WTC11 (cell line): ENCODE measurements around the gene CAMKMT.

Source experiments
- CTCF ChIP-seq: fragments of 200-600 bp; IDR thresholded peaks from 2 replicates; pipeline ENCODE4 v1.8.0; 2022; ENCODE audit warnings: antibody characterized with exemption
- RELA ChIP-seq: sonication (generic); formaldehyde crosslinking; IDR thresholded peaks from 2 replicates; pipeline ENCODE4 v1.8.1; 2022; ENCODE audit warnings: missing genetic modification reagents, mild to moderate bottlenecking, borderline replicate concordance
- SP1 ChIP-seq: sonication (generic); formaldehyde crosslinking; conservative IDR thresholded peaks from 2 replicates; pipeline ENCODE4 v1.8.1; 2022; ENCODE audit warnings: missing genetic modification reagents

GRCh38 chr2:44680424-44680971 is 318.8 kb downstream of the CAMKMT start:
- TF ChIP-seq CTCF (no peak), SP1 (CRISPR knock-in tag) (no peak), RELA (CRISPR knock-in tag) (no peak)
